ENCODE results near the gene PLEKHO2.

GRCh38 chr15:64861960-64862359 lies 20.2 kb downstream of the PLEKHO2 start:
- TF ChIP-seq CTCF (IDR thresholded peaks at IDR 0.05), result no peak
- TF ChIP-seq ZFX (IDR thresholded peaks at IDR 0.05; ENCODE audit: borderline replicate concordance), result no peak
